ENCODE results near the gene KCNE2.

DNA sequence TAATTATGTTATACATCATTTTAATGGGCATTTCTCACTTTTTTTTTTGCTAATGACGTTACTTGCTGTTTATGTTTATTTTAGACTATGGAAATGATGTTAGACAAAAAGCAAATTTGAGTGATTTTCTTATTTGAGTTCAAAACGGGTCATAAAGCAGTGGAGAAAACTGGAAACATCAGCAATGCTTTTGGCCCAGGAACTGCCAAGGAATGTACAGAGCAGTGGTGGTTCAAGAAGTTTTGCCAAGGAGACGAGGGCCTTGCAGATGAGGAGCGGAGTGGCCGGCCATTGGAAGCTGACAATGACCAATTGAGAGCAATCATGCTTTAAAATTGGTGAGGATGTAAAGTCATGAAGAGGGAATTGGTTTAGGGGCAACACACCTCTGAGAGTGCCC, 32.1 kb upstream of the KCNE2 start:
- TF ChIP-seq POLR2A (IDR thresholded peaks at IDR 0.05; ENCODE audit: low read depth, low read length) (no peak), TAF1 (IDR thresholded peaks at IDR 0.05; ENCODE audit: borderline replicate concordance, low read depth, low read length) (no peak), POLR2AphosphoS5 (IDR thresholded peaks at IDR 0.05; ENCODE audit: low read depth, low read length) (no peak)
